Uterus (tissue), 4 donors: ENCODE data around the gene ZNF804B. TPM values are rescaled to one million over a fixed set of nuclear protein-coding genes. Genes with fewer than 3 reads are reported as not detected.

ENCODE experiments used
- DNase-seq, 2 donors: peaks; one replicate each; pipeline ENCODE4 v3.0.0-alpha.2; 2019 to 2020
- H3K27ac ChIP-seq, 2 donors: fragments of 200-600 bp; sonication (generic); 1 replicate in 1 of 2; 2 replicates in 1 of 2; pipeline ENCODE4 v1.5.1; 2016 to 2018
- H3K27me3 ChIP-seq, 2 donors: fragments of 200-600 bp; sonication (generic); one replicate each; pipeline ENCODE4 v1.5.1; 2018 to 2019; ENCODE audit warnings: control low read depth in 1 of 2
- H3K36me3 ChIP-seq, 2 donors: fragments of 200-600 bp; sonication (generic); one replicate each; pipeline ENCODE4 v1.5.1; 2019; ENCODE audit warnings: control low read depth in 1 of 2
- H3K4me1 ChIP-seq, 2 donors: fragments of 200-600 bp; sonication (generic); one replicate each; pipeline ENCODE4 v1.5.1; 2018 to 2019; ENCODE audit warnings: control low read depth in 1 of 2
- H3K4me3 ChIP-seq, 2 donors: fragments of 200-600 bp; sonication (generic); 1 replicate in 1 of 2; 2 replicates in 1 of 2; pipeline ENCODE4 v1.5.1; 2018 to 2019; ENCODE audit warnings: mild to moderate bottlenecking in 1 of 2
- H3K9me3 ChIP-seq, 2 donors: fragments of 200-600 bp; sonication (generic); one replicate each; pipeline ENCODE4 v1.5.1; 2019; ENCODE audit warnings: control low read depth in 1 of 2
- POLR2A ChIP-seq, 2 donors: fragments of 450-650 bp; IDR thresholded peaks; one replicate each; pipeline ENCODE4 v1.6.1; 2016; ENCODE audit warnings: antibody characterized with exemption in 2 of 2, mild to moderate bottlenecking in 1 of 2, moderate library complexity in 1 of 2
- intact Hi-C: fragments of 100-400 bp; cut with DNase I; formaldehyde crosslinking; loops from one replicate; pipeline ENCODE4 v1.15.1; 2023; ENCODE audit warnings: low total_unique reads
- total RNA-seq, 4 donors: library from RNA; depleted of rRNA in 3 of 4; stranded (reverse); fragments of >200 nt in 3 of 4; gene quantifications; one replicate each; pipeline versions ENCODE4 v1.1.0 to v1.2.4, GENCODE V29; 2014 to 2023
- TF ChIP-seq, protein P1 (sequence below), 4 experiments: fragments of 200-600 bp in 2 of 4; fragments of 450-650 bp in 2 of 4; sonication (generic) in 2 of 4; IDR thresholded peaks; one replicate each; pipeline ENCODE4 v1.5.1; 2016 to 2019; ENCODE audit warnings: antibody characterized with exemption in 4 of 4, mild to moderate bottlenecking in 2 of 4, moderate library complexity in 1 of 4
- donor health status: DM: yes; HTN: yes; CAD: no.

The ZNF804B gene
- total RNA-seq, 4 donors from 2014 or later, result 0.07 TPM; not detected in 3

DNA sequence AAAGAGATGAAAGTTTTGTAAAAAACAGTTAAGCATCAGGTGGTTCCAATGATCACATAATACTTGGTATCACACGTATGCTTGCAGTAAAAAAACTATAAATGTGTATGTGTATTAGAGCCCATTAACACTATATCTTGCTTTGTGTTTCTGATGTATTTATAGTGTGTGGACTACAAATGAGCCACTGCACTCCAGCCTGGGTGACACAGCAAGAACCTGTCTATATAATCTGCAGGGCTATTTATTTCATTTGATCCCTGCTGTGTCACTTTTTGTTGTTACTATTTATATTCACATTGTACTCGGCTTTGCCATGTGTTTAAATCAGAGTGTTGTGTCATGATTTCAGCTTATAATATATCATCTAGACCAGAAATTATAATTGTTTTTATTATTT lies 523.8 kb downstream of the ZNF804B start:
- Histone ChIP-seq H3K27me3 (no peaks in the 10 kb centered on the region), H3K4me1 (no peaks in the 10 kb centered on the region), H3K27ac (no peak overlapping the region), H3K4me3 (no peak overlapping the region), H3K9me3 (no peaks in the 10 kb centered on the region), H3K36me3 (no peaks in the 10 kb centered on the region)
- DNase-seq, result no peak
- no peak for TF ChIP-seq POLR2A (IDR thresholded peaks at IDR 0.05)
- TF ChIP-seq, protein P1, sequence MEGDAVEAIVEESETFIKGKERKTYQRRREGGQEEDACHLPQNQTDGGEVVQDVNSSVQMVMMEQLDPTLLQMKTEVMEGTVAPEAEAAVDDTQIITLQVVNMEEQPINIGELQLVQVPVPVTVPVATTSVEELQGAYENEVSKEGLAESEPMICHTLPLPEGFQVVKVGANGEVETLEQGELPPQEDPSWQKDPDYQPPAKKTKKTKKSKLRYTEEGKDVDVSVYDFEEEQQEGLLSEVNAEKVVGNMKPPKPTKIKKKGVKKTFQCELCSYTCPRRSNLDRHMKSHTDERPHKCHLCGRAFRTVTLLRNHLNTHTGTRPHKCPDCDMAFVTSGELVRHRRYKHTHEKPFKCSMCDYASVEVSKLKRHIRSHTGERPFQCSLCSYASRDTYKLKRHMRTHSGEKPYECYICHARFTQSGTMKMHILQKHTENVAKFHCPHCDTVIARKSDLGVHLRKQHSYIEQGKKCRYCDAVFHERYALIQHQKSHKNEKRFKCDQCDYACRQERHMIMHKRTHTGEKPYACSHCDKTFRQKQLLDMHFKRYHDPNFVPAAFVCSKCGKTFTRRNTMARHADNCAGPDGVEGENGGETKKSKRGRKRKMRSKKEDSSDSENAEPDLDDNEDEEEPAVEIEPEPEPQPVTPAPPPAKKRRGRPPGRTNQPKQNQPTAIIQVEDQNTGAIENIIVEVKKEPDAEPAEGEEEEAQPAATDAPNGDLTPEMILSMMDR (IDR thresholded peaks at IDR 0.05), result no peak
- intact Hi-C loops, result no loop called here

DNA sequence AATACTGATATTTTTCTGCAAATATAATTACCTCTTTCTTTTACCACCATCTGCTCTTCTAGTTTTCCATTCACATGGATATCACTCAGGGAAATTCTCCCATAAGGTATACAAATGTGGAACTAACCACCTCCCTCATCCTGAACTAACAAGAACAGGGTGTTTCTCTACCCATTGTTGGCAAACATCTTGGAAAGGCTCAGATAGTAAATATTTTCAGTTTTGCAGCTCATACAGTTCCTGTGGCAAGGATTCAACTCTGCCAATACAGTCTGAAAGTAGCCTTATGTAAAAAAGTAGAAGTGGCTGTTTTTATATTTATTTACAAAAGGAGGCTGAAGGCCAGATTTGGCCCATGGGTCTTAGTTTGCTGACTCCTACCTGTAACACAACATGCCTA lies 549.0 kb downstream of the ZNF804B start:
- intact Hi-C loops, result no loop called here
- no peak overlapping the region for H3K27ac ChIP-seq

DNA sequence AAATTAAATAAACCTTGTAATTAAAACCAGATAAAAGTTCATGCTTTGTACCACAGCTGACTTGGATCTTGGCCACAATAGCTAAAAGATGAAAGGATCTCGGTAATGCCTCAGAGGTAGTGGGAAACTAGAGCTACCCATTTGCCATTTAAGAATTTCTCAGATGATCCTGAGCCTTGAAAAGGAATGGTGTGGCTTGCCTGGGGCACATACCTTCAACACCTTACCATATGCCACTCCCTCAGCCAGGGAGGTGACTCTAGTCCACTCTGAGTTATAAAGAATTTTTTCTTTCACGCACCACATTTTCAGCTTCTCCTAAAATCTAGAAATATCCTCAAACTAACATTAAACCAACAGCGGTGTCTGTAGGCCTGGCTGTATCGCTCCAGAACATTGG lies 552.4 kb downstream of the ZNF804B start:
- intact Hi-C loops, result no loop called here
- H3K27ac ChIP-seq, result no peak overlapping the region
- TF ChIP-seq, protein P1 (IDR thresholded peaks at IDR 0.05), result no peak
- TF ChIP-seq POLR2A (IDR thresholded peaks at IDR 0.05), result no peak
- no peaks in the 10 kb centered on the region for H3K4me1 ChIP-seq
- H3K27me3 ChIP-seq, result no peaks in the 10 kb centered on the region
- H3K9me3 ChIP-seq, result no peaks in the 10 kb centered on the region
- DNase-seq, result no peak
- H3K36me3 ChIP-seq, result no peaks in the 10 kb centered on the region
- no peak overlapping the region for H3K4me3 ChIP-seq

More for the DNA sequence above, 549.0 kb downstream of the ZNF804B start:
- DNase-seq, result no peak
- H3K4me3 ChIP-seq, result no peak overlapping the region
- H3K9me3 ChIP-seq, result no peaks in the 10 kb centered on the region
- no peak for TF ChIP-seq POLR2A (IDR thresholded peaks at IDR 0.05)
- TF ChIP-seq, protein P1 (IDR thresholded peaks at IDR 0.05), result no peak
- H3K4me1 ChIP-seq, result no peaks in the 10 kb centered on the region
- H3K27me3 ChIP-seq, result no peaks in the 10 kb centered on the region
- H3K36me3 ChIP-seq, result no peaks in the 10 kb centered on the region

GRCh38 chr7:89312551-89312950 lies 553.1 kb downstream of the ZNF804B start:
- DNase-seq, result no peak
- Histone ChIP-seq H3K27ac (no peak overlapping the region), H3K36me3 (no peaks in the 10 kb centered on the region), H3K9me3 (no peaks in the 10 kb centered on the region), H3K4me1 (no peaks in the 10 kb centered on the region), H3K27me3 (no peaks in the 10 kb centered on the region), H3K4me3 (no peak overlapping the region)
- intact Hi-C loops, result no loop called here
- no peak for TF ChIP-seq POLR2A (IDR thresholded peaks at IDR 0.05)
- TF ChIP-seq, protein P1 (IDR thresholded peaks at IDR 0.05), result no peak

DNA sequence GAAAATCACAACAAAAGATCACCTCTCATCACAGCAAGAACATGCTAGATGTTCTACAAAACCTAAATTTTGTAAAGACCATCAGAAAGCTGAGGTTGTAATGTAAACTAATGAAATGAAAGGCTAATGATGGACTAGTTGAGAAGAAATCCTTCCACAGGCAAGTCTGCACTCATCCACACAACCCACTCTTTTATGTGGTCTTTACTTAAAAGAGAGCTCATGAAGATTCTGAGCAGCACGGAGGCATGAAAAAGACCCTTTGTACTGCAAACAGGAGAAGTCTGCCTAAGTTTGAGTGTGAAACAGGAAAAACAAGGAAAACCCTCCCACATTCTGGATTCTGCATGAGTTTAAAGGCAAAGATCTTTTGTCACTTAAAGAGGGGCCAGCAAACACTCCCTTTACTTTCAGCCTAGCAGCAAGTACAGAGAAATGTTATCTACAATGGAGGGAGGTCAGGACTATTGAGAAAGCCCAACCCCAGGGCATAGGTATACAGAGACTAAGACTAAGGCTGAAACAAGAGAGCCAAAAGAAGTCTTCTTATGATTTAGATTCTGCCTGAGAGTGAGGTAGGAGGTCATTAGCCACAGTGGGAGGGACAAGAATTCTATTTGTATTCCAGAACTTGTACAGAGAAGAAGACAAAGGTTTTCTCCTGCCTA lies 557.2 kb downstream of the ZNF804B start:
- Histone ChIP-seq H3K4me3 (no peak overlapping the region), H3K4me1 (no peaks in the 10 kb centered on the region), H3K27ac (no peak overlapping the region), H3K36me3 (no peaks in the 10 kb centered on the region), H3K27me3 (no peaks in the 10 kb centered on the region), H3K9me3 (no peaks in the 10 kb centered on the region)
- TF ChIP-seq, protein P1 (IDR thresholded peaks at IDR 0.05), result no peak
- no peak for TF ChIP-seq POLR2A (IDR thresholded peaks at IDR 0.05)
- intact Hi-C loops, result no loop called here
- DNase-seq, result no peak
